ENCODE results near the gene ATP13A4. TPM values are rescaled to one million over a fixed set of nuclear protein-coding genes. Genes with fewer than 3 reads are reported as not detected.

Gene ATP13A4
- total and polyA plus RNA-seq, 2 experiments from 2014 or later = 5.2 to 14.2 TPM

GRCh38 chr3:193506921-193507320 is 47.8 kb downstream of the ATP13A4 start:
- H3K27ac ChIP-seq = no peak overlapping the region
- peaks cover 11% of the 10 kb centered on the region for H3K4me1 ChIP-seq (ENCODE audit: insufficient read depth)
- H3K79me2 ChIP-seq = no peaks in the 10 kb centered on the region
- 100% methylated on average over 1 of the region's 1 CpG for WGBS (ENCODE audit: low lambda C conversion rate, missing lambda C conversion rate)
- no peak overlapping the region for H2AFZ ChIP-seq
- DNase-seq (ENCODE audit: low spot score) = no peak
- H3K9me3 ChIP-seq (ENCODE audit: low read depth) = no peaks in the 10 kb centered on the region
- no peak overlapping the region for H3K4me3 ChIP-seq
- TF ChIP-seq CTCF (IDR thresholded peaks at IDR 0.05; ENCODE audit: poor library complexity) (no peak), EZH2phosphoT487 (IDR thresholded peaks at IDR 0.05; ENCODE audit: low read depth, severe bottlenecking, unreplicated experiment) (no peak), EZH2 (IDR thresholded peaks at IDR 0.05; ENCODE audit: borderline replicate concordance) (no peak)
- no peaks in the 10 kb centered on the region for H3K27me3 ChIP-seq
- H4K20me1 ChIP-seq (ENCODE audit: insufficient read depth, poor library complexity, severe bottlenecking) = no peaks in the 10 kb centered on the region
- no peak overlapping the region for H3K4me2 ChIP-seq
- no peaks in the 10 kb centered on the region for H3K9me2 ChIP-seq (replicated peaks; ENCODE audit: insufficient read depth)
- no peaks in the 10 kb centered on the region for H3K36me3 ChIP-seq (replicated peaks; ENCODE audit: insufficient read depth, low read depth)

- Histone ChIP-seq H3K79me2 (no peaks in the 10 kb centered on the region), H3K9me3 (ENCODE audit: low read depth) (no peaks in the 10 kb centered on the region), H3K36me3 (replicated peaks; ENCODE audit: insufficient read depth, low read depth) (no peaks in the 10 kb centered on the region), H3K9me2 (replicated peaks; ENCODE audit: insufficient read depth) (no peaks in the 10 kb centered on the region), H4K20me1 (ENCODE audit: insufficient read depth, poor library complexity, severe bottlenecking) (no peaks in the 10 kb centered on the region), H3K27ac (peak overlapping the region; percentile 40), H3K4me2 (no peak overlapping the region), H3K4me1 (ENCODE audit: insufficient read depth) (peaks cover 3% of the 10 kb centered on the region), H3K4me3 (no peak overlapping the region), H2AFZ (no peak overlapping the region), H3K27me3 (no peaks in the 10 kb centered on the region)
- 60% methylated on average over 4 of the region's 4 CpGs for WGBS (ENCODE audit: low lambda C conversion rate, missing lambda C conversion rate)
- TF ChIP-seq EZH2phosphoT487 (IDR thresholded peaks at IDR 0.05; ENCODE audit: low read depth, severe bottlenecking, unreplicated experiment) = no peak
- no peak for TF ChIP-seq EZH2 (IDR thresholded peaks at IDR 0.05; ENCODE audit: borderline replicate concordance)
- no peak for TF ChIP-seq CTCF (IDR thresholded peaks at IDR 0.05; ENCODE audit: poor library complexity)
- DNase-seq (ENCODE audit: low spot score) = no peak
Measured at GRCh38 chr3:193502871-193503270, 51.8 kb downstream of the ATP13A4 start.

GRCh38 chr3:193499801-193500485 is 54.8 kb downstream of the ATP13A4 start:
- TF ChIP-seq EZH2phosphoT487 (IDR thresholded peaks at IDR 0.05; ENCODE audit: low read depth, severe bottlenecking, unreplicated experiment) (no peak), CTCF (IDR thresholded peaks at IDR 0.05; ENCODE audit: poor library complexity) (no peak), EZH2 (IDR thresholded peaks at IDR 0.05; ENCODE audit: borderline replicate concordance) (no peak)
- Histone ChIP-seq H3K9me3 (ENCODE audit: low read depth) (no peaks in the 10 kb centered on the region), H4K20me1 (ENCODE audit: insufficient read depth, poor library complexity, severe bottlenecking) (no peaks in the 10 kb centered on the region), H3K27ac (peak overlapping the region; percentile 1), H3K4me1 (ENCODE audit: insufficient read depth) (no peaks in the 10 kb centered on the region), H3K9me2 (replicated peaks; ENCODE audit: insufficient read depth) (no peaks in the 10 kb centered on the region), H3K4me2 (no peak overlapping the region), H3K36me3 (replicated peaks; ENCODE audit: insufficient read depth, low read depth) (no peaks in the 10 kb centered on the region), H3K27me3 (no peaks in the 10 kb centered on the region), H3K79me2 (no peaks in the 10 kb centered on the region), H2AFZ (no peak overlapping the region), H3K4me3 (no peak overlapping the region)
- 85% methylated on average over 7 of the region's 7 CpGs for WGBS (ENCODE audit: low lambda C conversion rate, missing lambda C conversion rate)
- no peak for DNase-seq (ENCODE audit: low spot score)

All from hepatocyte (in vitro differentiated cells).